Thoracic aorta (tissue), 2 donors: ENCODE results near the gene GABRB2. TPM values are rescaled to one million over a fixed set of nuclear protein-coding genes. Genes with fewer than 3 reads are reported as not detected.

ENCODE experiments used
- ATAC-seq: fragments of 150-250 bp; one replicate; pipeline ENCODE4 v1.8.0; 2017; ENCODE audit warnings: low read depth; ENCODE audit not compliant: insufficient number of reproducible peaks, low FRiP score
- DNase-seq: peaks from one replicate; pipeline ENCODE4 v3.0.0-alpha.2; 2020; ENCODE audit warnings: low spot score
- H3K27ac ChIP-seq, 2 donors: fragments of 200-600 bp; sonication (generic); 1 replicate in 1 of 2; 2 replicates in 1 of 2; pipeline ENCODE4 v1.5.1; 2016; ENCODE audit warnings: mild to moderate bottlenecking in 2 of 2, moderate library complexity in 2 of 2
- H3K27me3 ChIP-seq: fragments of 200-600 bp; sonication (generic); replicated peaks from 2 replicates; pipeline ENCODE4 v1.6.0; 2016; ENCODE audit warnings: mild to moderate bottlenecking; ENCODE audit not compliant: insufficient read depth
- H3K36me3 ChIP-seq: fragments of 200-600 bp; sonication (generic); one replicate; pipeline ENCODE4 v1.5.1; 2016
- H3K4me1 ChIP-seq, 2 donors: fragments of 200-600 bp; sonication (generic); 1 replicate in 1 of 2; 2 replicates in 1 of 2; pipeline versions ENCODE4 v1.5.1 to v1.6.0; 2016; ENCODE audit warnings: low read depth in 2 of 2, mild to moderate bottlenecking in 1 of 2; ENCODE audit not compliant: control insufficient read depth in 1 of 2
- H3K4me3 ChIP-seq: fragments of 200-600 bp; sonication (generic); 2 replicates; pipeline ENCODE4 v1.5.1; 2016; ENCODE audit warnings: mild to moderate bottlenecking
- H3K9me3 ChIP-seq: fragments of 200-600 bp; sonication (generic); 2 replicates; pipeline ENCODE4 v1.5.1; 2016
- total RNA-seq, 2 donors: library from RNA; depleted of rRNA; stranded (reverse); fragments of >200 nt; gene quantifications; one replicate each; pipeline versions ENCODE4 v1.1.0 to v1.2.3, GENCODE V29; 2016
- TF ChIP-seq, protein P1 (sequence below): fragments of 200-600 bp; sonication (generic); IDR thresholded peaks from one replicate; pipeline ENCODE4 v1.5.1; 2019; ENCODE audit warnings: antibody characterized with exemption

GABRB2 gene
- total RNA-seq, 2 donors from 2014 or later: 0.27 to 0.78 TPM

DNA sequence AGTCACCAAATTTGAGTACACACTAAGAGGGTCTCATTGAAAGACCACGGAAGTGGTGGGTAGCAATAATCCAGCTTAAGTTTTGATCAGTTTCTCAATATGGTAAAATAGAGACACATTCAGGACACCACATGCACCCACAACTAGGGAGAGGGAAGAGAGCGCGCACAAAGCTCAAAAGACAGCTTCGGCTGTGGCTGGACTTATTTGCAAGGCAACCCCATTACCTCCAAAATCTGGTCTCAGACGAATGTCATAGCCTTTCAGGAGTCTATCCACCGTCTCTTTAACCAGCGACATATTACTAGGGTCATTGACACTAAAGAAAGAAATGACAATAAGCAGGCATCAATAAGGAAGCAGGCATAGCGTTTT, 443 bp downstream of the GABRB2 start:
- Histone ChIP-seq H3K4me1 (peaks cover 9 to 27% of the 10 kb centered on the region in 2 donors), H3K27me3 (peaks cover 4% of the 10 kb centered on the region), H3K36me3 (no peaks in the 10 kb centered on the region), H3K4me3 (peak overlapping the region; percentile 65), H3K9me3 (no peaks in the 10 kb centered on the region), H3K27ac (no peak overlapping the region)
- DNase-seq (no peak), ATAC-seq (no peak)
- TF ChIP-seq, protein P1, sequence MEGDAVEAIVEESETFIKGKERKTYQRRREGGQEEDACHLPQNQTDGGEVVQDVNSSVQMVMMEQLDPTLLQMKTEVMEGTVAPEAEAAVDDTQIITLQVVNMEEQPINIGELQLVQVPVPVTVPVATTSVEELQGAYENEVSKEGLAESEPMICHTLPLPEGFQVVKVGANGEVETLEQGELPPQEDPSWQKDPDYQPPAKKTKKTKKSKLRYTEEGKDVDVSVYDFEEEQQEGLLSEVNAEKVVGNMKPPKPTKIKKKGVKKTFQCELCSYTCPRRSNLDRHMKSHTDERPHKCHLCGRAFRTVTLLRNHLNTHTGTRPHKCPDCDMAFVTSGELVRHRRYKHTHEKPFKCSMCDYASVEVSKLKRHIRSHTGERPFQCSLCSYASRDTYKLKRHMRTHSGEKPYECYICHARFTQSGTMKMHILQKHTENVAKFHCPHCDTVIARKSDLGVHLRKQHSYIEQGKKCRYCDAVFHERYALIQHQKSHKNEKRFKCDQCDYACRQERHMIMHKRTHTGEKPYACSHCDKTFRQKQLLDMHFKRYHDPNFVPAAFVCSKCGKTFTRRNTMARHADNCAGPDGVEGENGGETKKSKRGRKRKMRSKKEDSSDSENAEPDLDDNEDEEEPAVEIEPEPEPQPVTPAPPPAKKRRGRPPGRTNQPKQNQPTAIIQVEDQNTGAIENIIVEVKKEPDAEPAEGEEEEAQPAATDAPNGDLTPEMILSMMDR: no peak

DNA sequence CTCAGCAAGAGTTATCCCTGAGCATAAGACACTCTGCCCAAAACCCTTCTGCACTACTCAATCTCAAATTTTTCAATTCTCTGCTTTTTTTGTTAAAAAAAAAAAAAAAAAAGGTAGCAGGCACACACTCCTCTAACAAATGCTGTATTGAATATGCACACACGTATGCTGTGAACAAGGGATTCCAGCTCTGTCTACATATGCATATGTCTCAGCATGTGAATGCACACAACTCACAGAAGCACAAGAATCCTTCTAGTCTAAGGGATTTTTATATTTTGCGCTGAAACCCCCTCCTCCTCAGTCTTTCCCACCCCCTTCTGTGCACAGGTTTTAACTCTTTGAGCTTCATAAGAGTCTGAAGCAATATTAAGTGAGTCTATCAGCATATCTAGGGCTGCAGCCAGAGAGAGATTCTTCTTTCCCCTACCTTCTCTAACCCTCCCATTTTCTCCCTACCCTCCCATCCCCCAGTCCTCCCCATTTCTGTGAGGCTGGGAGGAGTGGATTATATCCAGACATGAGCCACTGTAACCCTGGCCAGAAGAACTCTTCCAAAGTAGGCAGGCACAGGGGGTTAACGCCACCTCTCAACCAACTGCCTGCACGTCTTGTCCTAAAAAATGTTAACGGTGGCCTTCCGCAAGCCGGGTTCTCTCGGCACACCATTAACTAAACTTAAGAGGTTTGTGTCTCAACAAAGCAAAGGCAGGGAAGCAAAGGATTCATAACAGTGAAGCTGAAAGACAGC, 1.0 kb downstream of the GABRB2 start:
- DNase-seq: no peak
- no peaks in the 10 kb centered on the region for H3K9me3 ChIP-seq
- no peak for ATAC-seq
- peaks cover 4% of the 10 kb centered on the region for H3K27me3 ChIP-seq
- H3K27ac ChIP-seq: no peak overlapping the region
- peaks cover 9 to 27% of the 10 kb centered on the region in 2 donors for H3K4me1 ChIP-seq
- H3K36me3 ChIP-seq: no peaks in the 10 kb centered on the region
- H3K4me3 ChIP-seq: no peak overlapping the region
- TF ChIP-seq, protein P1: no peak

DNA sequence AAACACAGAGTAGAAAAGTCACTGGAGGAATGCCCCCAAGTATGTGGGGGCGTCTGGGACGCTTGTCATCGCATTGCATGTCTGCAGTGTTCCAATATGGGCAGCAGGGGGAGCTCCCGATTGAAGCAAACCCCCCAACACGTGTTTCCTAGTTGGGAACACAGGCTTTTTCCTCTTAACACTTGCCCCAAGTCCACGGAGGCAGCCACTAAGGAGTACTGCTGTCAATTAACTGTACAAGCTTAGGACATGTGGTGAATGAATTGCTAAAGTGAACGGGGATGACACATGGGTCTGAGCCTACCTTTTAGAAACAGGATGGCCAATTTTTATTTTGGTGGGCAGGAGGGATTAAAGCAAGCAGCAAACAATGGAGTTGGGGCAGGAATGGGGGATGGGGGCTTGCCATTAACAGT, 2.2 kb downstream of the GABRB2 start:
- Histone ChIP-seq H3K27ac (no peak overlapping the region), H3K27me3 (peaks cover 4% of the 10 kb centered on the region)

DNA sequence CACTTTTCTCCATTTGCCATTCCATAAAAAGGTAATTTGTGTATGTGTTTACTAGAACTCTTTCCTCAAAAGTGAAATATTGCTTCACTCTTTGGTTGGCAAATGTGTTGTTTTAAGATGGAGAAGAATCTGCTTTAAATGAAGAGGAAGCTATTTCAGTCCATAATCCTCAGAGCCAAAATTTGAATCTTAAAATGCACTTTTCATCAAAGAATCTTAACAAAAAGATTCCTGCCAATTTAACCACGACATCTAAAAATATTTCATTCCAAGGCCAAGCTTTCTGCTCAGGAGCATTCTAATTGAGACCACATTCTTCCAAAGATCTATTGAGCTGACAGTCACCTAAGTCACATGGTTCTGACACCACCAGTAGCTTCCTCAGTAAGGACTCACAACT, 7.5 kb downstream of the GABRB2 start:
- Histone ChIP-seq H3K36me3 (no peaks in the 10 kb centered on the region), H3K4me1 (no peaks in the 10 kb centered on the region), H3K27ac (no peak overlapping the region), H3K9me3 (no peaks in the 10 kb centered on the region), H3K4me3 (no peak overlapping the region), H3K27me3 (no peaks in the 10 kb centered on the region)
- no peak for DNase-seq
- no peak for ATAC-seq
- TF ChIP-seq, protein P1: no peak

More for the DNA sequence above, 2.2 kb downstream of the GABRB2 start:
- H3K9me3 ChIP-seq: no peaks in the 10 kb centered on the region
- H3K4me1 ChIP-seq: peaks cover 9 to 27% of the 10 kb centered on the region in 2 donors
- no peak for ATAC-seq
- TF ChIP-seq, protein P1: peak; percentile 36
- H3K36me3 ChIP-seq: no peaks in the 10 kb centered on the region
- no peak for DNase-seq
- no peak overlapping the region for H3K4me3 ChIP-seq

DNA sequence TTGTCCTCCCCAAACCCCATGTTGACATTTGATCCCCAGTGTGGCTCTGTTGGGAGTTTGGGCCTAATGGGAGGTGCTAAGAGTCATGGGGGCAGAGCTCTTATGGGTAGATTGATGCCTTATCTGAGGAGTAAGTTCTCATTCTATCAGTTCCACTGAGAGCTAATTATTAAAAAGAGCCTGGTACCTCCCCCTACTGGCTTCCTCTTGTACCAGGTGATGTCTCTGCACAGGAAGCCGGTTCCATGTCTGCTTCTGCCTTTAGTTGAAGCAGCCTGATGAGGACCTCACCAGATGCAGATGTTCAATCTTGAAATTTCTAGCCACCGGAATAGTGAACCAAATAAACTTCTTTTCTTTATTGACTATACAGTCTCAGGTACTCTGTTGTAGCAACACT, 10.8 kb downstream of the GABRB2 start:
- TF ChIP-seq, protein P1: no peak
- no peak for ATAC-seq

More for the DNA sequence above, 10.8 kb downstream of the GABRB2 start:
- H3K4me3 ChIP-seq: no peak overlapping the region
- no peaks in the 10 kb centered on the region for H3K36me3 ChIP-seq
- no peak for DNase-seq
- no peak overlapping the region for H3K27ac ChIP-seq
- no peaks in the 10 kb centered on the region for H3K27me3 ChIP-seq
- H3K9me3 ChIP-seq: no peaks in the 10 kb centered on the region
- no peaks in the 10 kb centered on the region for H3K4me1 ChIP-seq
